Right ventricle myocardium inferior (tissue), 1 donor: Measurements from ENCODE around the gene CEP41. TPM values are rescaled to one million over a fixed set of nuclear protein-coding genes. Genes with fewer than 3 reads are reported as not detected.
"Not testable (repeated sequence)": the region's sequence is repeated elsewhere in the genome, so short reads cannot be mapped to it uniquely, and the experiment has no call there.

Experiments used
- ATAC-seq: fragments of 200-7000 bp; cut with Tn5 transposase; one replicate; pipeline ENCODE4 v1.9.1; 2020; ENCODE audit warnings: mild to moderate bottlenecking, moderate library complexity
- DNase-seq: peaks from one replicate; pipeline ENCODE4 v3.0.0; 2021; ENCODE audit errors: missing footprints
- intact Hi-C: fragments of 100-400 bp; cut with DNase I; formaldehyde crosslinking; loops from one replicate; pipeline ENCODE4 v1.11.0; 2022
- total RNA-seq: library from RNA; stranded (reverse); fragmentation: NEBNext Ultra II Directional; extraction: Animal tissue kit (Norgen Biotek cat#: 25700); gene quantifications from one replicate; pipeline ENCODE4 v1.2.1, GENCODE V29; 2021
- donor health status: DM: no; HTN: yes; CAD: no; lungs with severe emphysema.

CEP41 gene
- total RNA-seq, 1 donor from 2014 or later, result 3.8 TPM

- intact Hi-C loops, result no loop called here
- ATAC-seq, result no peak
- no peak for DNase-seq
These were observed 27.8 kb upstream of the CEP41 start for GRCh38 chr7:130468612-130469011.

GRCh38 chr7:130463553-130464434, 23.0 kb upstream of the CEP41 start:
- intact Hi-C loops, result no loop called here
- ATAC-seq (no peak), DNase-seq (no peak)

GRCh38 chr7:130461272-130461671, 20.5 kb upstream of the CEP41 start:
- no peak for ATAC-seq
- intact Hi-C loops, result no loop called here
- DNase-seq, result no peak

GRCh38 chr7:130458257-130458656, 17.4 kb upstream of the CEP41 start:
- intact Hi-C loops, result no loop called here
- no peak for ATAC-seq
- no peak for DNase-seq

- intact Hi-C loops, result no loop called here
- DNase-seq, result no peak
- ATAC-seq, result no peak
These were observed 14.1 kb upstream of the CEP41 start for GRCh38 chr7:130454959-130455358.

GRCh38 chr7:130452951-130453350, 12.1 kb upstream of the CEP41 start:
- intact Hi-C loops, result no loop called here
- no peak for DNase-seq
- ATAC-seq, result no peak

GRCh38 chr7:130451344-130451743, 10.5 kb upstream of the CEP41 start:
- DNase-seq, intact Hi-C loops, ATAC-seq: not testable (repeated sequence)

- DNase-seq (no peak), ATAC-seq (no peak)
- intact Hi-C loops, result no loop called here
These were observed 5.4 kb upstream of the CEP41 start for GRCh38 chr7:130446259-130446658.

- intact Hi-C loops, result loop anchor here (5.0 kb wide), 1 partner anchor 238 kb away; the partner anchor contains the start of genes SSMEM1 and TMEM209
- DNase-seq (no peak), ATAC-seq (no peak)
These were observed 4.1 kb upstream of the CEP41 start for GRCh38 chr7:130444751-130445407.

- intact Hi-C loops, result loop anchor here (5.0 kb wide), 1 partner anchor 237 kb away; the partner anchor contains the start of genes SSMEM1 and TMEM209
- ATAC-seq (no peak), DNase-seq (no peak)
These were observed 3.4 kb upstream of the CEP41 start for GRCh38 chr7:130444234-130444633.

GRCh38 chr7:130442601-130443000, 1.8 kb upstream of the CEP41 start:
- intact Hi-C loops, result loop anchor here (5.0 kb wide), 1 partner anchor 235 kb away; the partner anchor contains the start of genes SSMEM1 and TMEM209
- no peak for ATAC-seq
- DNase-seq, result no peak

GRCh38 chr7:130441408-130441869, 623 bp upstream of the CEP41 start:
- intact Hi-C loops, result loop anchor here (5.0 kb wide), 1 partner anchor 234 kb away; the partner anchor contains the start of genes SSMEM1 and TMEM209
- DNase-seq (no peak), ATAC-seq (no peak)

GRCh38 chr7:130436253-130436652, 4.6 kb downstream of the CEP41 start:
- intact Hi-C loops, result no loop called here
- ATAC-seq (no peak), DNase-seq (no peak)

- intact Hi-C loops, result no loop called here
- no peak for DNase-seq
- ATAC-seq, result no peak
These were observed 5.4 kb downstream of the CEP41 start for GRCh38 chr7:130435311-130435854.

- ATAC-seq (no peak), DNase-seq (no peak)
- intact Hi-C loops, result loop anchor here (5.0 kb wide), 1 partner anchor 81 kb away; no protein-coding TSS in a partner anchor
These were observed 7.5 kb downstream of the CEP41 start for GRCh38 chr7:130433301-130433700.

- no peak for DNase-seq
- no peak for ATAC-seq
- intact Hi-C loops, result loop anchor here (5.0 kb wide), 1 partner anchor 81 kb away; no protein-coding TSS in a partner anchor
These were observed 7.9 kb downstream of the CEP41 start for GRCh38 chr7:130432886-130433285.

- no peak for ATAC-seq
- intact Hi-C loops, result loop anchor here (5.0 kb wide), 1 partner anchor 79 kb away; no protein-coding TSS in a partner anchor
- no peak for DNase-seq
These were observed 9.8 kb downstream of the CEP41 start for GRCh38 chr7:130430841-130431666.

- ATAC-seq, result no peak
These were observed 10.7 kb downstream of the CEP41 start for GRCh38 chr7:130430115-130430514.

More at GRCh38 chr7:130430115-130430514, 10.7 kb downstream of the CEP41 start:
- intact Hi-C loops, result loop anchor here (5.0 kb wide), 1 partner anchor 78 kb away; no protein-coding TSS in a partner anchor
- DNase-seq, result no peak
